H1 (cell line): Measurements from ENCODE around the gene DDX43.

ENCODE experiments used
- BCL11A ChIP-seq, 2 experiments: IDR thresholded peaks; one replicate each; pipeline ENCODE4 v1.6.1; 2011; ENCODE audit warnings: low read depth in 2 of 2, low read length in 2 of 2, mild to moderate bottlenecking in 2 of 2
- BRCA1 ChIP-seq: IDR thresholded peaks from 2 replicates; pipeline ENCODE4 v1.6.1; 2012; ENCODE audit warnings: low read depth, low read length, improper control_type of control experiment
- CREB1 ChIP-seq: IDR thresholded peaks from 2 replicates; pipeline ENCODE4 v1.6.1; 2012; ENCODE audit warnings: inconsistent platforms
- CTCF ChIP-seq, 3 experiments: IDR thresholded peaks; 1 replicate in 2 of 3; 2 replicates in 1 of 3; pipeline versions ENCODE4 v1.5.1 to v1.6.1; 2011; ENCODE audit warnings: low read length in 3 of 3, mild to moderate bottlenecking in 3 of 3, inconsistent platforms in 2 of 3, low read depth in 1 of 3, moderate library complexity in 1 of 3; ENCODE audit not compliant: insufficient read depth in 1 of 3; ENCODE audit errors: control extremely low read depth in 1 of 3
- EGR1 ChIP-seq: IDR thresholded peaks from 2 replicates; pipeline ENCODE4 v1.6.1; 2011; ENCODE audit warnings: low read depth, low read length, borderline replicate concordance
- EP300 ChIP-seq, 2 experiments: IDR thresholded peaks; 1 replicate in 1 of 2; 2 replicates in 1 of 2; pipeline ENCODE4 v1.6.1; 2011 to 2012; ENCODE audit warnings: low read depth in 2 of 2, low read length in 2 of 2, mild to moderate bottlenecking in 2 of 2, borderline replicate concordance in 1 of 2, inconsistent platforms in 1 of 2, moderate library complexity in 1 of 2
- EZH2 ChIP-seq: fragments of 200-600 bp; sonication (generic); IDR thresholded peaks from 2 replicates; pipeline ENCODE4 v1.7.1; 2012; ENCODE audit warnings: low read depth, mild to moderate bottlenecking, moderate library complexity, low read length, inconsistent platforms; ENCODE audit not compliant: severe bottlenecking
- GABPA ChIP-seq: IDR thresholded peaks from 2 replicates; pipeline ENCODE4 v1.6.1; 2011; ENCODE audit warnings: mild to moderate bottlenecking, low read length, moderate library complexity, borderline replicate concordance; ENCODE audit not compliant: insufficient read depth
- HDAC2 ChIP-seq, 2 experiments: fragments of 300-600 bp in 1 of 2; sonication (generic) in 1 of 2; IDR thresholded peaks; 2 replicates each; pipeline ENCODE4 v1.6.1; 2011 to 2012; ENCODE audit warnings: low read depth in 2 of 2, low read length in 2 of 2, mild to moderate bottlenecking in 2 of 2, moderate library complexity in 2 of 2, borderline replicate concordance in 1 of 2, inconsistent platforms in 1 of 2
- KDM5A ChIP-seq: fragments of 200-600 bp; IDR thresholded peaks from 2 replicates; pipeline ENCODE4 v1.7.1; 2012; ENCODE audit warnings: mild to moderate bottlenecking, low read length, inconsistent platforms, mixed read lengths
- POLR2A ChIP-seq, 2 experiments: IDR thresholded peaks; 1 replicate in 1 of 2; 2 replicates in 1 of 2; pipeline ENCODE4 v1.6.1; 2011; ENCODE audit warnings: low read depth in 2 of 2, low read length in 2 of 2, mild to moderate bottlenecking in 2 of 2; ENCODE audit errors: control extremely low read depth in 1 of 2
- RAD21 ChIP-seq, 2 experiments: IDR thresholded peaks in 1 of 2; conservative IDR thresholded peaks in 1 of 2; 2 replicates each; pipeline ENCODE4 v1.6.1; 2011; ENCODE audit warnings: low read depth in 2 of 2, low read length in 2 of 2, improper control_type of control experiment in 1 of 2, inconsistent platforms in 1 of 2, mild to moderate bottlenecking in 1 of 2, moderate library complexity in 1 of 2
- SP4 ChIP-seq: IDR thresholded peaks from 2 replicates; pipeline ENCODE4 v1.6.1; 2012; ENCODE audit warnings: low read length, inconsistent platforms
- TCF12 ChIP-seq: IDR thresholded peaks from 2 replicates; pipeline ENCODE4 v1.6.1; 2011; ENCODE audit warnings: low read depth, mild to moderate bottlenecking, low read length

DNA sequence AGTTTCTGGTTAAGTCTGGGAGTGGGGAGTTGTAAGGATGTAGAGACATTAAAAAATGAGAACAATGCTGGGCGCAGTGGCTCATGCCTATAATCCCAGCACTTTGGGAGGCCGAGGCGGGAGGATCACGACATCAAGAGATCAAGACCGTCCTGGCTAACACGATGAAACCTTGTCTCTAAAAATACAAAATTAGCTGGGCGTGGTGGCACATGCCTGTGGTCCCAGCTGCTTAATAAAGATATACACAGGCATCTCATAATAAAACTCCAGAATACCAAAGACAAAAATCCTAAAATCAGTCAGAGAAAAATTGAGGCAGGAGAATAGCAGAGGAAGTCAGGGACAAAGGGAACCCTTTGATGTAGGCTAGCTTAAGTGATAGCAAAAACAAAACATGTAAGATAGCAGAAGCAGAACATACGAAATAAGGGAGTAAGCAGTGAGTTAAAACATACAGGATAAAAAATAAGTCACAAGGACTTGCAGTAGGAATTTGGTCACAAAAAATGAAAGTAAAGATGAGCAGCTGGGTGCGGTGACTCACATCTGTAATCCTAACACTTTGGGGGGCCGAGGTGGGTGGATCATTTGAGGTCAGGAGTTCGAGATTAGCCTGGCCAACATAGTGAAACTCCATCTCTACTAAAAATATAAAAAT, 23.6 kb downstream of the DDX43 start:
- TF ChIP-seq EP300 (IDR thresholded peaks at IDR 0.05; ENCODE audit: borderline replicate concordance in 1 of 2, low read depth in 2 of 2, low read length in 2 of 2) (no peak), GABPA (no peak), EZH2 (no peak), CTCF (IDR thresholded peaks at IDR 0.05; ENCODE audit: control extremely low read depth in 1 of 3, insufficient read depth in 1 of 3, low read depth in 1 of 3, low read length in 3 of 3) (no peak), EGR1 (no peak), SP4 (no peak), HDAC2 (IDR thresholded peaks at IDR 0.05; ENCODE audit: borderline replicate concordance in 1 of 2, low read depth in 2 of 2, low read length in 2 of 2) (no peak), POLR2A (IDR thresholded peaks at IDR 0.05; ENCODE audit: control extremely low read depth in 1 of 2, low read depth in 2 of 2, low read length in 2 of 2) (no peak), BCL11A (IDR thresholded peaks at IDR 0.05; ENCODE audit: low read depth in 2 of 2, low read length in 2 of 2) (no peak), KDM5A (no peak), BRCA1 (no peak), CREB1 (no peak), RAD21 (IDR thresholded peaks at IDR 0.05 in 1 of 2, conservative IDR thresholded peaks at IDR 0.05 in 1 of 2; ENCODE audit: low read depth in 2 of 2, low read length in 2 of 2) (no peak), TCF12 (no peak)
